ENCODE measurements around the gene IQGAP2.

Gene IQGAP2

DNA sequence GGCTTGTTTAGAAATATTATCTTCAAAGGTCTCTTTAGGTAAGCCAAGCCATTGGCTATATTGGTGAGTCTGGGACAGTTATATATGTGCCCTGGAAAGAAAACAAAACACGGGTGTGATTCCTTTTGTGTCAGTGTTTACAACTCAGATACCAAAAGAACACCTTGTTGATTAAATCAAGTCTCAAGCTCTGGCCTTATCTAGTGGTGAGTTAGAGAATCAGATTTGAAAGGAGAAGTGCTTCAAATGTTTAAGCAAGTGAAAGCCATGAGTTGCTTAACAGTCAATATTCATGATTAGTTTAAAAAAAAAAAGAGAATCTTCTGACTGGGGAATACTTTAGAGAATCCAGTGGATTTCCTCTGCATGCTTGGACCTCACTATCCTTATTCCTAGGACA is 68.3 kb downstream of the IQGAP2 start:
- TF ChIP-seq, protein P1, sequence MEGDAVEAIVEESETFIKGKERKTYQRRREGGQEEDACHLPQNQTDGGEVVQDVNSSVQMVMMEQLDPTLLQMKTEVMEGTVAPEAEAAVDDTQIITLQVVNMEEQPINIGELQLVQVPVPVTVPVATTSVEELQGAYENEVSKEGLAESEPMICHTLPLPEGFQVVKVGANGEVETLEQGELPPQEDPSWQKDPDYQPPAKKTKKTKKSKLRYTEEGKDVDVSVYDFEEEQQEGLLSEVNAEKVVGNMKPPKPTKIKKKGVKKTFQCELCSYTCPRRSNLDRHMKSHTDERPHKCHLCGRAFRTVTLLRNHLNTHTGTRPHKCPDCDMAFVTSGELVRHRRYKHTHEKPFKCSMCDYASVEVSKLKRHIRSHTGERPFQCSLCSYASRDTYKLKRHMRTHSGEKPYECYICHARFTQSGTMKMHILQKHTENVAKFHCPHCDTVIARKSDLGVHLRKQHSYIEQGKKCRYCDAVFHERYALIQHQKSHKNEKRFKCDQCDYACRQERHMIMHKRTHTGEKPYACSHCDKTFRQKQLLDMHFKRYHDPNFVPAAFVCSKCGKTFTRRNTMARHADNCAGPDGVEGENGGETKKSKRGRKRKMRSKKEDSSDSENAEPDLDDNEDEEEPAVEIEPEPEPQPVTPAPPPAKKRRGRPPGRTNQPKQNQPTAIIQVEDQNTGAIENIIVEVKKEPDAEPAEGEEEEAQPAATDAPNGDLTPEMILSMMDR (IDR thresholded peaks at IDR 0.05), result no peak

DNA sequence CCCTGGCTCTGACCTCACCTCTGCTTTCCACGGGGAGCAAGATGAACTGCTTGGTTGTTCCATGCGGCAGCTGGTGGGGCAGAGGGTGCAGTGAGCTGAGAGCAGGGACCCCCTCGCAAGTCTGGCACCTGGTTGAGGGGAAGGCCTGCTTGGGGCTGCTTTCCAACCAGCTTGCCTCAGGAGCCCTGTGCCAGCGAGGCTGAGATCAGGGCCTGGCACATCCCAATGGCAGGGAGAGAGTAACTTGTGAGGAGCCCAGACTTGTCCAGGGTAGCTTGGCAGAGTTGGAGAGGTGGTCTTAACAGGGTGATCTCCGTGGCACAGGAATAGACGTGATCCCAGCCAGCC is 68.9 kb downstream of the IQGAP2 start:
- TF ChIP-seq, protein P1 (IDR thresholded peaks at IDR 0.05), result no peak

DNA sequence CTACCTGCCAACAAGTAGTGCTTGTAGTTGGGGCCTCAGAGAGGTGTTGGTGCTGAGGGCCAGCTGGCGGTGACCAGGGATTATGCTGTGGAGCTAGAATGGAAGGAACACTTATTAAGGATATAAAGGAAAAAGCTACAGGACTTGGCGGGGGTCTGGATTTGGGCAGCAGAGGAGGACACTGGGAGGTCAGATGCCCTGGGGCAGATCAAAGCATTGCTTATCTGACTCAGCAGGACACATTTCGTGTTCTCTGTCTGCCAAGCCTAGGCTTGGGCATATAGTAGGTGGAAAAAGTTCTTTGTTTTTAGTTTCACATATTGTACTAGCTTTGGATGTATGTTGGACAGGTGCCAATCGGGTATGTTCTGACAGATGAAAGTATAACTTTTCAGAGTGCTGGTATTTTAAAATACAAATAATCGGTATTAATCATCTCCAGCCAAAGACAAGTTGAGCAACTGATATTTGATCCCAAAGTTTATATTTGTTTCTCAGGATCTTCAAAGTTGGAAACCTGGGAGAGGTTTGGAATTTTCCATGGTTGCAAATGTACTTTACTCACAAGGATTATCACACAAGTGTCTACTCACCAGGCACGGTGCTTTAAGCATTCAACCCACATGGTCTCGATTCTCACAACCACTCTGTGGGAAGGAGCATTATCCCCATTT is 69.4 kb downstream of the IQGAP2 start:
- TF ChIP-seq, protein P1 (IDR thresholded peaks at IDR 0.05), result no peak

DNA sequence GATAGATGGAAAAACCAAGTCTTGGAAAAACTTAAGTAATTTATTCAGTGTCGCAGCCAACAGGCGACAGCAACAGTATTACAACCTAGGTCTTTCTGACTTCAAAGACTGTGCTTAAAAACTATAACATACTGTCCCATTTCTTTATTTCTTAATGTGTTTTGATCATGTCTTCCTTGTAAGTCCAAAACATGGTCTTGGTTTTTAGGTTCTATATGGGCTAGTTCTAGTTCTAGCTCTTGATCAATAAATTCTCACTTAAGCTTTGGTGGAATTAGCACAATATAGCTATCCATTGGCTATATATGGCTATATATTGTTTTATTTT is 69.9 kb downstream of the IQGAP2 start:
- TF ChIP-seq, protein P1 (IDR thresholded peaks at IDR 0.05), result no peak

DNA sequence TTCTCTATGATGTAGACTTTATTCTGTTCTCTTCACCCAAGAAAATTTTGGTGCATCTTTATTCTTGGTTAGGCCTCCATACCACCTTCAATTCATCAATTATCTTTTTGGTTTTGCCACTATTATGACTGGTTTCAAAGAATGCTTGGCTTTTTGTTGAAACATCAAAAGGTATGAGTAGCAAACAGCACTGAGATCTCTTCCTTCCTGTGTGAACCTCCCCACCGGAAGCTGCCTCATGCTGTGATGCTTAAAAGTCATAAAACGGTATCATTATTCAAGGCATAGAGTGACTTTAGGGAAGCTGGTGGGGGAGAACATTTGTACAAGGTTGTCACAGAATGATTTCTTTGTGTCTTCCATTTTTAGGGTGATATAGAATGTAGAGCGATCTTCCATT is 70.6 kb downstream of the IQGAP2 start:
- TF ChIP-seq, protein P1 (IDR thresholded peaks at IDR 0.05), result no peak

DNA sequence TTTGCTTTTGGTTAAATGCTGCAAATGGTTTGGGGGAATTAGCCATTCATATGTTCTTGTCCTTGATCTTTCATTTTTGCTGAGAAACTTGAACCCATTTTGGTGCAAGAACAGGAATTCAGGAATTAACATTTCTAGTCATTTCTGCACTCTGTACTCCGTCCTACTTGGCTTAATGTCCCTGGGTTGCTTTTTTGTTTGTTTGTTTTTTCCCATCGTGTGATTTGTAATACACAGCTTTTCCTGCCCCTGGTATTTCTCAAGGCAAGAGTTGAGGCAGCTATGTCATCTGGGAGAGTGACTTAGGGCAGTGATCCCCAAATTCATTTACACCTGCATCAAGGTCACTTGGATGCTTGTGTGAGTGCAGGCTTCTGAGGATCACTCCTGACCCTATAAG is 71.3 kb downstream of the IQGAP2 start:
- TF ChIP-seq, protein P1 (IDR thresholded peaks at IDR 0.05), result no peak

DNA sequence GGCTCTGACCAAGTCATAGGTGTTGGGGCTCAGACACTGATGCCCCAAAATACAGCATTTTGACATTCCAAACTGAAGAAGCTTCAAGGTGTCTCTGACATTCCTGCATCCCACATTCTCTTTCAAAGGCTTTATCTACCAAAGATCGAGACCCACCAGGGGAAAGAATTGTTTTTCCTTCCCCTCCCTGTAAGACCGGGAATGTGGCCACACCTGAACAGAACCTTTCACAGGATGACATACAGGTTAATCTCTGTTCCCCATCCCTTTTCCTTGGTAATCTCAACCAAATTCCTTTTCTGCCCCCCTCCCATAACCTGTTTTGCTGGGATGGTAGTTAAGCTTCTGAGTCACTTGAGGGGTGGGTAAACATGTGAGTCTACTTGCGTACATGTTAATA is 72.3 kb downstream of the IQGAP2 start:
- TF ChIP-seq, protein P1 (IDR thresholded peaks at IDR 0.05), result no peak

DNA sequence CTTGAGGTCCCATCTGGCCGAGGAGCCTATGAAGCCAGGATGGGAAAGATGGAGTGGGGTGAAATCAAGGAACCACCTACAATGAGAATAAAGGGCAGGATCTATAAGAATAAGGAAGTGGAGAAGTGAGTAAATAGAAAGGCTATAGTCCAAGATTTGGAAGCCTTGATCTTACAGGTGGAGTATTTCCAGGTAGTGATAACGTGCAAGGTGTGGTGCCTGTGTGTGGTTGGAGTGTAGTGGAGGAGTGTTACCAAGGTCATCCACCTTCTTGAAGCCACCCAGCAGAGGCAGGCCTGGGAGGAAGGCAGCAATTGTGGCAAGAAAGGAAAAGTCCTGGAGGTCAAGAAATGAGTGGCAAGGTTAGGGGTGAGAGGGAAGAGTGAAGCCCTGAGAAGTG is 72.9 kb downstream of the IQGAP2 start:
- TF ChIP-seq, protein P1 (IDR thresholded peaks at IDR 0.05), result no peak

All from LNCAP (cell line).